GM21515 (cell line): ENCODE data around the gene ZNF496.
"Not testable (repeated sequence)": the region's sequence is repeated elsewhere in the genome, so short reads cannot be mapped to it uniquely, and the experiment has no call there.

ENCODE experiments used
- ATAC-seq: cut with Tn5 transposase; IDR thresholded peaks from one replicate; pipeline ENCODE4 v1.9.1; 2021; ENCODE audit not compliant: unreplicated experiment

ZNF496 gene

DNA sequence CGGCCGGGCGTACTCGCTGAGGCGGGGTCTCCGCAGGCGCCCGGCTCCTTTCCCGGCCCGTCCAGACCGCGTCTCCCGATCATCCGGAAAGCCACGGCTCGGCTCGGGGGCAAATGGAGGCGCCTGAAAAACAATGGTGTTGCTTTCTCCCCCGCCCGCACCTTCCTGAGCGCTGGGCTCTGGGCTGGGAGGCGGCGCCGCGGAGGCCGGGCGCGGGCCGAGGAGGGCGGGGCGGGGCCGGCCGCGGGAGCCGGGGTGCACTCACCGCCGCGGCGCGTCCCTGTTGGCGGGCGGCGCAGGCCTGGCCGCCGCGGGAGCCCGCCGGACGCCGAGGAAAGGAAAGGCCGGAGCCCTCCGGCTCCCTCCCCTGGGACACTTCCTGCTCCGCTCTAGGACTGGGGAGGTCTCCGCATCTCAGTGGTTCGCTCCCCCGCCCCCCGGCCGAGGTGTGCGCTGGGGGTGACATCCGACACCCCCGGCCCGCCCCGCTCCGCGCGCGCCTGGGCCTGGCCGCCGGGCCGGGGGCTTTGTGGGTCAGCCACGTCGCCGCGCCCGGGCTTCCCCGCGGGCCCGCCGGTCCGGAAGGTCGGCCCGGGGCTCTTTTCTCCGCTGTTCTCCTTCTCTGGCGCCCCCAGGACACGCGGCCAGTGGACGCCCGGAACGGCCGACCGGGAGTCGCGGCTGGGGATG, at the start of gene ZNF496:
ZNF496 (minus strand) TSS at position 343 of the 690 bp plus-strand sequence. CDS start 2,289 bp downstream, outside the sequence.
- peak; percentile 65 for ATAC-seq

- ATAC-seq, result no peak
Observed at GRCh38 chr1:247378334-247379073, 46.8 kb upstream of the ZNF496 start.

DNA sequence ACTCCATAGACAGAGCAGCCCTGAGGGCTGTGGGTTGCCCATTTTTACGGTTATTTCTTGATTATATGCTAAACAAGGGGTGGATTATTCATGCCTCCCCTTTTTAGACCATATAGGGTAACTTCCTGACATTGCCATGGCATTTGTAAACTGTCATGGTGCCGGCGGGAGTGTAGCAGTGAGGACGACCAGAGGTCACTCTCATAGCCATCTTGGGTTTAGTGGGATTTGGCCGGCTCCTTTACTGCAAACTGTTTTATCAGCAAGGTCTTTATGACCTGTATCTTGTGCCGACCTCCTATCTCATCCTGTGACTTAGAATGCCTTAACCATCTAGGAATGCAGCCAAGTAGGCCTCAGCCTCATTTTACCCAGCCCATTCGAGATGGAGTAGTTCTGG, 46.0 kb upstream of the ZNF496 start:
- not testable (repeated sequence) for ATAC-seq

- ATAC-seq, result no peak
Observed at GRCh38 chr1:247376659-247377058, 45.0 kb upstream of the ZNF496 start.

GRCh38 chr1:247375747-247376146, 44.1 kb upstream of the ZNF496 start:
- ATAC-seq, result no peak

DNA sequence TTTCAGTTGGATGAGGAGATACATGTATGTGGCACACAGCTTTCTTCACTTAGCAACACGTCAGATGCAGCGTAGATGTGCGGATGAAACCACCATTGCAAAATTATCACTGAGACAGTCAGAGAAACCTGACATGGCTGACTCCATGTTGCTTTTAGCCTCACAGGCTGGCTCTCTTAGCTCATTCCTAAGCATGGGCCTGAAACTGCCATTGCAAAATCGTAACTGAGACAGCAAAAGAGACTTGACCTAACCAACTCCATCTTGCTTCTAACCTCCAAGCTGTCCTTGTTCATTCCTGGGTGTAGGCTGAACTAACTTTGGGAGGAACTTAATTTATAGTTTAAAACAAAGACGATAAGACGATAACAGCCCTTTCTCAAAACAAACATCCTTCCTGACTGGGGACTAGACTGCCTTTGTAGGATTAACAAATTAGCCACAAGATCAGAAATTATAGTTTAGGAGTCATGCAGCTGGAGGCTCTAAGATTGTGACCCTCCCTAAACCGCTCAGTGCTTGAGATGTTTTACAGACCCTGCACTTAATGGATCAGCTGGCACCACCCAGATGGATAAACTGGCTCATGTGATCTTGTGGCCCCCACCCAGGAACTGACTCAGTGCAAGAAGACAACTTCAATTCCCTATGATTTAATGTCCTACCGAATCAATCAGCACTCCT, 43.1 kb upstream of the ZNF496 start:
- not testable (repeated sequence) for ATAC-seq

DNA sequence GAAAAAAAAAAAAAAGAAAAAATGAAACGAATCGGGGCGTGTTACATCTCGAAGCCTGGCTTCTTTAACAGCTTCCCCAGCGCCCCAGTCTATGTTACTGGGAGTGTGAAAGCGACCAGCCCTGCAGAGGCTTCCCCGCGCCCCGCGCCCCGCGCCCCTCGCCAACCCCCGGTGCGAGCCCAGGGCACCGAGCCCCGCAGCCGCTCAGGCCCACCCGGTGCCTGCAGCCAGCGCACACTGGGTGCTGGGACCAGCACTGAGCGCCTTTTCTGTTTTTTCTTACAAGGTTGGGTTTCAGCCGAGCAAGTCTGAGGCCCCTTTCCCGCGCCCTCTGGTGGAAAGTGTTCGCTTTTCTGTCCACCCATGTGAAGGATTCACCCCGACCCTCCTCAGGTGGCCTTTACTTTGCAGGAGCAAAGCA, 42.1 kb upstream of the ZNF496 start:
- ATAC-seq, result peak; percentile 58

DNA sequence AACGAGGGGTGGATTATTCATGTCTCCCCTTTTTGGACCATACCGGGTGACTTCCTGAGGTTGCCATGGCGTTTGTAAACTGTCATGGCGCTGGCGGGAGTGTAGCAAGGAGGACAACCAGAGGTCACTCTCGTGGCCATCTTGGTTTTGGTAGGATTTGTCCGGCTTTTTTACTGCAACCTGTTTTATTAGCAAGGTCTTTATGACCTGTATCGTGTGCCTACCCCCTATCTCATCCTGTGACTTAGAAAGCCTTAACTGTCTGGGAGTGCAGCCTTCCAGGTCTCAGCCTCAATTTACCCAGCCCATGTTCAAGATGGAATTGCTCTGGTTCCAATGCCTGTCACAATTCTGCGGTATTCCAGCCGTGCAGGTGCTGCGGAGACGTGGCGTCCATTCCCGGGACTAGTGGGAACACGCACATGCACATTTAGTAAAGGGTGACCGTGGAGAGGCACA, 40.2 kb upstream of the ZNF496 start:
- ATAC-seq, result no peak

GRCh38 chr1:247370786-247371732, 39.4 kb upstream of the ZNF496 start:
- no peak for ATAC-seq

DNA sequence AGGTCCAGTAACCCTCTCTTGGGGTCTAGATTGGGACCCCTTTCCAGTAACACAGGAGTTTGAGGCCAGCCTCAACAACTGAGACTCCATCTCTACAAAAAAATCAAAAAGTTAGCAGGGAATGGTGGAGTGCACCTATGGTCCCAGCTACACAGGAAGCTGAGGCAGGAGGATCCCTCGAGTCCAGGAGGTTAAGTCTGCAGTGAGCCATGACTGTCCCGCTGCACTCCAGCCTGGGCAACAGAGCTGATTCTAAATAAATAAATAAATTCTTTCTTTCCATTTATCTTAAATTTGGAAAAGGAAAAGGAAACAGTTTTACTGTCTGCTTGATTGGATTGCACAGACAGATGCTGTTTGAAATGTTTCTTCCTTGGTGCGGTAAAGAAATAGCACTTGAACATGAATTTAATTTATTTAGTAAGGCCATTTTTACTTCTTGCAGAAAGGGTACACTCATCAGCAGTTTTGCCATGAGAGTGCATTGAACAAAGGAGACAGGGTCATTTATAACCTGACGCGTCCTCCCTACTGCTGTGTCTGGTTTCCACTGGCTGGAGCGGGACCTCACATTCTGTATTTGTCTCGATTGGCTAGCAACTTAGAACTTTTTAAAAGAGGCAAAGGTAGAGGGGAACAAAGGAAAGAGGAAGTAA, 37.0 kb upstream of the ZNF496 start:
- ATAC-seq, result no peak

DNA sequence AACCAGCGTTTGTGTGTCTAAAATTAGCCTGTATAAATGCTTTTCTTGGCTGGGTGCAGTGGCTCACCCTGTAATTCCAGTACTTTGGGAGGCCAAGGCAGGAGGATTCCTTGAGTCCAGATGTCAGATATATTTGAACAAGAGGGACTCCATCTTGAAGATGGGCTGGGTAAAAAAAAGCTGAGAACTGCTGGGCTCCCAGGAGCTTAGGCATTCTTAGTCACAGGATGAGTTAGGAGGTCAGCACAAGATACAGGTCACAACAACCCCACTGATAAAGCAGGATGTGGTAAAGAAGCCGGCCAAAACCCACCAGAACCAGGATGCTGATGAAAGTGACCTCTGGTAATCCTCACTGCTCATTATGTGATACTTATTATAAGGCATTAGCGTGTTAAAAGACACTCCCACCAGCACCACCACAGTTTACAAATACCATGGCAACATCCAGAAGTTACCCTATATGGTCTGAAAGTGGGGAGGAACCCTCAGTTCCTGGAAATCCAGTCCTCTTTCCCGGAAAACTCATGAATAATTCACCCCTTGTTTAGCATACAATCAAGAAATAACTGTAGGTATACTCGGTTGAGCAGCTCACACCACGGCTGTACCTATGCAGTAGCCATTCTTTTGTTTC, 36.2 kb upstream of the ZNF496 start:
- ATAC-seq, result no peak

DNA sequence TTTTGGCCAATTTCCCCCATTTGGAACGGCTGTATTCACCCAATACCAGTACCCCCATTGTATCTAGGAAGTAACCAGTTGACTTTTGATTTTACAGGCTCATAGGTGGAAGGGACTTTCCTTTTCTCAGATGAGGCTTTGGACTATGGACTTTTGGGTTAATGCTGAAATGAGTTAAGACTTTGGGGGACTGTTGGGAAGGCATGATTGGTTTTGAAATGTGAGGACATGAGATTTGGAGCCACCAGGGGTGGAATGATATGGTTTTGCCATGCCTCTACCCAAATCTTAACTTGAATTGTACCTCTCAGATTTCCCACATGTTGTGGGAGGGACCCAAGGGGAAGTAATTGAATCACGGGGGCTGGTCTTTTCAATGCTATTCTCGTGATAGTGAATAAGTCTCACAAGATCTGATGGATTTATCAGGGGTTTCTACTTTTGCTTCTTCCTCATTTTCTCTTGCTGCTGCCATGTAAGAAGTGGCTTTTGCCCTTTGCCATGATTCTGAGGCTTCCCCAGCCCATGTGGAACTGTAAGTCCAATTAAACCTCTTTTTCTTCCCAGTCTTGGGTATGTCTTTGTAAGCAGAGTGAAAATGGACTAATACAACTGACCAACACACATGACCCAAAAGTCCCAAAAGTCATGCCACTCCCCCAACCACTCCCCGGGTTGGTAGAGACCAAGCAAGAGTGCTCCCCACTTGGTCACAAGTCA, 35.4 kb upstream of the ZNF496 start:
- no peak for ATAC-seq

DNA sequence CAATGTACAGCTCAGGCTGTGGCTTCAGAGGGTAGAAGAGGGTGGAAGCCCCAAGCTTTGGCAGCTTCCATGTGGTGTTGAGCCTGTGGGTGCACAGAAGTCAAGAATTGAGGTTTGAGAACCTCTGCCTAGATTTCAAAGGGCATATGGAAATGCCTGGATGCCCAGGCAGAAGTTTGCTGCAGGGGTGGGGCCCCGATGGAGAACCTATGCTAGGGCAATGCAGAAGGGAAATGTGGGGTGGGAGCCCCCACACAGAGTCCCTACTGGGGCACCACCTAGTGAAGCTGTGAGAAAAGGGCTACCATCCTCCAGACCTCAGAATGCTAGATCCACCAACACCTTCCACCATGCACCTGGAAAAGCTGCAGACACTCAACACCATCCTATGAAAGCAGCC, 34.7 kb upstream of the ZNF496 start:
- ATAC-seq, result not testable (repeated sequence)

DNA sequence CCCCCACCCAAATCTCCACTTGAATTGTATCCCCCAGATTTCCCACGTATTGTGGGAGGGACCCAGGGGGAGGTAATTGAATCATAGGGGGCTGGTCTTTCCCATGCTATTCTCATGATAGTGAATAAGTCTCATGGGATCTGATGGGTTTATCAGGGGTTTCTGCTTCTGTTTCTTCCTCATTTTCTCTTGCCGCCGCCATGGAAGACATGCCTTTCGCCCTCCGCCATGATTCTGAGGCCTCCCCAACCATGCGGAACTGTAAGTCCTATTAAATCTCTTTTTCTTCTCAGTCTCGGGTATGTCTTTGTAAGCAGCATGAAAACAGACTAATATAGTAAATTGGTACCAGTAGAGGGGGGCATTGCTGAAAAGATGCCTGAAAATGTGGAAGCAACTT, 33.4 kb upstream of the ZNF496 start:
- ATAC-seq, result no peak

GRCh38 chr1:247363000-247363399, 31.3 kb upstream of the ZNF496 start:
- ATAC-seq, result not testable (repeated sequence)

DNA sequence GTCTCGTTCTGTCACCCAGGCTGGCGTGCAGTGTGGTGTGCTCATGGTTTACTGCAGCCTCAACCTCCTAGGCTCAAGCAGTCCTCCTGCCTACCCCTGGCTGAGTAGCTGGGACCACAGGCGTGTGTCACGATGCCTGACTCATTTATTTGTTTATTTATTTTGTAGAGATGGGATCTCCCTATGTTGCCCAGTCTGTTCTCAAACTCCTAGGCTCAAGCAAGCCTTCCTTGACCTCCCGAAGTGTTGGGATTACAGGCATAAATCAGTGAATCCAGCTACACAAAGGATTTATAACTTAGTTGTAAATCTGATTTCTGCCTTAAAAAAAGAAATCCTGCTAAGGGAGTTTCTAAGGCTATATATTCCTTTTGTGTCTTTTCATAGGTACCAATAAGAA, 30.5 kb upstream of the ZNF496 start:
- ATAC-seq, result no peak

DNA sequence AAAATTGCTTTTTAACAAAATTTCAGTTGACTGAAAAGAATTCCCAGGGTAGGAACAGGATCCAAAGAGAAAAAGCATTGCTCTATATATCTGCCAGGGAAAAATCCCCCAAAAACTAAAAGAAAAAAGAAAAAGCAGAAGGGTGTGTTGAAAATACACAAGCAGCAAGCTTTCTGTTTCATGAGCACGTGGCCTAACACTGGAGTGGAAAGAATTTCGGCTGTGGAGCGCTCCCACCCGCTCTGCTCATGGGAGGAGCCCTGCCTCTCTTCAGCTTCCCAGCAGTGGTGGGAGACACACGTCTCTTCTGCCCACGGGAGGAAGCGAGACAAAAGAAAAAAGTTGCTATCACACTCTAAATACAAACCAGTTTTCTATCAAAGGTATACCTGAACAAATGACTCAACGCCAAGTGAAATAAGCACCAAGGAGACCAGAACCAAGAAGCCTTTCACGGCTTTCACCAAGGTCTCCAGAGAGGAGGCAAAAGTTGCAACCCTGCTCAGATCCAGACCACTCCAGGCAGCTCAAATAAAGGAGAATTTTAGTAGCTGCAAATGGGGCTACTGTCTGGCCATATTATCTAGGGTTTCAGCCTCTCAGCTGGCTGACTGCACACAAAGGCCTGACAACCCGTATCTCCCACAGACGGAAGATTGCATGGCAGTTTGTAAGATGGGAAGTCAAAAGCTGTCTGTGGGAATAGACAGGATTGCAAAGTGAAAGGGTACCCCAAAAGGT, 29.5 kb upstream of the ZNF496 start:
- ATAC-seq, result no peak
